Pons (tissue), 1 donor: ENCODE results near the gene MYO16.
"Not testable (repeated sequence)": the region's sequence is repeated elsewhere in the genome, so short reads cannot be mapped to it uniquely, and the experiment has no call there.

ENCODE experiments used
- DNase-seq: peaks from one replicate; pipeline ENCODE4 v3.0.0-alpha.2; 2016; ENCODE audit warnings: low spot score

Gene MYO16

GRCh38 chr13:109074436-109074835 is 445.0 kb downstream of the MYO16 start:
- DNase-seq: no peak

GRCh38 chr13:109074853-109075252 is 445.4 kb downstream of the MYO16 start:
- no peak for DNase-seq

- no peak for DNase-seq
Observed at GRCh38 chr13:109087916-109088623, 458.7 kb downstream of the MYO16 start.

- DNase-seq: no peak
Observed at GRCh38 chr13:109088624-109088917, 459.2 kb downstream of the MYO16 start.

DNA sequence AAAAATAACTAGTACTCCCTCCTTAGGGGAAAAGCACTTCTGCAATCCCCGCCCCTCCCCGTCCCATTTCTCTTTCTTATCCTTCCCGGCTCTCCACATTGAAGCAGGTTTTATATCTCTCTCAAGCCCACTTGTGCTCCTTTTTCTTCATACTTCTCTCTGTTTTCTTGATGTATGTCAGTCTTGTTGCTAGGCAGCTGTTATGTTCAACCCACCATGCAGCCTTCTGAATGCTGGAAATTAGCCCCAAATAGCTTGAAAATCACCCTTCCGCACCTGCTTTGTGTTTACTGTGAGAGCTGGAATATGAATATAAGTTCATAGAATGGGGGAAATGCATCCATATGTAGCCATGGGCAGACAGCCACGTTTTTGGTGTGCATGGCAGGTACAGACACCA is 461.4 kb downstream of the MYO16 start:
- no peak for DNase-seq

DNA sequence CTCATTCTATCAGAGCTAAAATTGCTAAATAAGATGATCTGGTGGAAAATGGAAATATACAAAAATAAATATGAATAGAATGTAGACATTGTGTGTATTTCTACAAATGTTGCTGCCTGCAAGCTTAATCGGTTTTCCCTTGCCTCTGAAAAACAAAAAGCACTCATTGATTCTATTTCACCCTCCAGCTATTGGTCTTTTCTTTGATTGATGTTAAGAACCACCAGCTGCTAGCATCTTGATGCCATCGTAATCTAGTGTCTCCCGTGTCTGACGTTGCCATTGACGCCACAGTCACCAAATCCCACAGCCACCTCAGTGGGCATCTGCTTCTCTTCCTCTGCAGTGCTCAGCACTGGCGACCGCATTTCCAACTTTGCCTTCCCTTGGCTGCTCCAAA is 461.8 kb downstream of the MYO16 start:
- DNase-seq: no peak

- not testable (repeated sequence) for DNase-seq
Observed at GRCh38 chr13:109092186-109092585, 462.8 kb downstream of the MYO16 start.

DNA sequence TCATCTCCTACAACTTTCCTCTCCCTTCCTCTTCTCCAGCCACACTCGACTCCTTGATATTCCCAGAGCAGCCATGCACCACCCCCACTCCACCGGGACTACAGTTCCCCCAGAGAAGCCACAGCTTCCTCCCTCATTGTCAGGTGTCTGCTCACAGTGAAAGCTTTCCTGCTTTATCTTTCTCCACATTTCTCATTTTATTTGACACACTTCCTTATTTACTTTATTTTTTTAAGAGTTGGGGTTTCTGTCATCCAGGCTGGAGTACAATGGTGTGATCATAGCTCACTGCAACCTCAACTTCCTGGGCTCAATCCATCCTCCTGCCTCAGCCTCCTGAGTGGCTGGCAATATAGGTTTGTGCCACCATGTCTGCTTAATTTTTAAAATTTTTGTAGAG is 464.6 kb downstream of the MYO16 start:
- DNase-seq: no peak

GRCh38 chr13:109095126-109095525 is 465.7 kb downstream of the MYO16 start:
- no peak for DNase-seq

GRCh38 chr13:109096101-109096500 is 466.7 kb downstream of the MYO16 start:
- DNase-seq: no peak

GRCh38 chr13:109100705-109101304 is 471.4 kb downstream of the MYO16 start:
- no peak for DNase-seq

DNA sequence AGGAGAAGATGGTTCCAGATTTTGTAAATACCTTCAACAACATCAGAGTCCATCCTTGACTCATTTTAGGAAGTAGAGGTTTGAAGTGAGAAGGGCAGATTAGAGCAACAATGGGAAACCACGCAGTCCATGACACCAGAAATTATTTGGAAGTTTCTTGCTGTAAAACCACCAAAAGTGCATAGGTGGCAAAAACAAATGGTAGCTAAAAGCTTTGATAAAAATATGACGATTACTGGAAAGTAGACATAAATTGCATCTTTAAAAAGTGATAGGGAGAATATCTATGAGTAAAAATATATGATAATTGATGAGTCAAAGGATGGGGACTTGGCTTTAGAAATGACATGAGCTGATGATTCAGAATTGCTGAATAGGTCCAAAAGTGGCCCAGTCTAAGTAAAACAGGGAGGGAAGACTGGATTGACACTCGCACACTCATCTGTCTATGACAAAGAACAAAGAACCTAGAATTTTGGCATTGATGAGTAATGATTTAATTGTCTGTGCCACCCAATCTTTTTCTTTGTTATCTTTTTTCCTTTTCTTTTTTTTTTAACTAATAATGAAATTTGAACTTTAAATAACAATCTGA is 472.2 kb downstream of the MYO16 start:
- no peak for DNase-seq

DNA sequence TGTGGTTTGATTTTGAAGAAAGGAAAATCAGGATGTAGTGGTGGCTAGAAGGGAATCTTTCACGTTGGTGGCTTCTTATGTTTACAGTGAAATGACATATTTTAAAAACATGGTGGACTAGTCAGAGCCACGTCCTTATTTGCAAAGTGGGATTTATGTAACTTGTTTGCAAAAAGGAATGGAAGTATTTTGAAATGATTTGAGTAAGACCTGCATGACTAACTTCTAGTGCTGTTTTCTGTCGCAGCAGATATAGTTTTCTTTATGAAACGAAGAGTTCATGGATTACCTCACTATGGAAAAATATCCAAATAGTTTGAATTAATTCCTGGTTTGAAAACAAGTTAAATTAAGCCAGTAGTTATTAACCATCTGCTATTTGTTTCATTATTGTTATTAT is 476.5 kb downstream of the MYO16 start:
- DNase-seq: no peak

DNA sequence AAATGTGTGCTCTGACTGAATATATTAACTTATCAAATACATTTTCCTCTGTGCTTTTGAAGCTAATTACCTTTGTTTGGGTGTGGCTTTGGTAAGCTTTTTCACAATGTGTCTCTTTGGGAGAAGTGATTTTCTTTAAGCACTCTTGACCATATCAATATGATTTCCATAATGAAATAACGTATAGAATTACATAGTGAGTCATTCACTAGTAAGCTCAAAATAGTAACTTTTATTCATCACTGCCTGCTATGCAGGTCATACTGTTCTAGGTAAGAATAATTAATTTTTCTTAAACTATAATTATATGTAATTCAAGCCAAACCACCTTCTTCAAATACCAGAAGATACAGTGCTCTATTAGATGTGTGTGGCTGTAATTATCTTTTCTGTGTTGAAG is 480.7 kb downstream of the MYO16 start:
- no peak for DNase-seq

GRCh38 chr13:109111141-109111540 is 481.7 kb downstream of the MYO16 start:
- no peak for DNase-seq

DNA sequence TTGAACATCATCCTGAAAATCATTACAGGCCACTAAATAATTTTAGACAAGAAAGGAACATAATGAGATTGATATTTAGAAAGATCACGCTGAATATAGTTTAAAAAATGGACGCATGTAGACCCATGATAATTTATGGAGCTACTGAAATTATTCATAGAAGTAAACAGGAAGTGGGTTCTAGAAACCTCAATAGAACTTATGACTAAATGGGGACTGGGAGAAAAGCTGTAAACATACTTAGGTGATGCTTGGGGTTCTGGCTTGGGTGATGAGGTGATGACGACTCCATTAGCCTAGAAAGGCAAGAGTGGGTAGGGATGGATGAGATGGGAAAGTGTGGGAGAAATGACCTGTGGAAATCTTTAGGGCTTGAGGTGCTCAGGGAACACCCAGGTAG is 484.0 kb downstream of the MYO16 start:
- no peak for DNase-seq

- DNase-seq: no peak
Observed at GRCh38 chr13:109114162-109114561, 484.8 kb downstream of the MYO16 start.

- no peak for DNase-seq
Observed at GRCh38 chr13:109114991-109115390, 485.6 kb downstream of the MYO16 start.

- peak; percentile 10 for DNase-seq
Observed at GRCh38 chr13:109118521-109118920, 489.1 kb downstream of the MYO16 start.

GRCh38 chr13:109119896-109120295 is 490.5 kb downstream of the MYO16 start:
- no peak for DNase-seq

- no peak for DNase-seq
Observed at GRCh38 chr13:109121826-109122225, 492.4 kb downstream of the MYO16 start.

DNA sequence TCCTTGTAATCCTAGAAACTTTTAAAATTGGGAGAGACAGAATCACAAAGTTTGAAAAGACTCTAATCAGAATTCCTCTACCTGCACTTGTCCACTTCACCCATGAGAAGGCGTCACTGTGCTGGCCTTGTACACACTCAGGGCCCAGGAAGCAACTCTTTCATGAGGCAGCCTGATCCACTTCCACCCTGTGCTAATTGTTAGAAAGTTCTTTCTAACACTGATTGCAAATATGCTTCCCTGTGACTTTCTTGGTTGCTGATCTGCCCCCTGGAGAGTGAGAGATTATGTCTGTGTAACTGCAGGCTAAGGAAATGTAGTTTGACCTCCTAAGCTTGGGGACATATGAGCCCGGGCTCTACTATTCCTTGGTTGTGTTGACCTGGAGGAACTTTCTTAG is 494.6 kb downstream of the MYO16 start:
- no peak for DNase-seq

DNA sequence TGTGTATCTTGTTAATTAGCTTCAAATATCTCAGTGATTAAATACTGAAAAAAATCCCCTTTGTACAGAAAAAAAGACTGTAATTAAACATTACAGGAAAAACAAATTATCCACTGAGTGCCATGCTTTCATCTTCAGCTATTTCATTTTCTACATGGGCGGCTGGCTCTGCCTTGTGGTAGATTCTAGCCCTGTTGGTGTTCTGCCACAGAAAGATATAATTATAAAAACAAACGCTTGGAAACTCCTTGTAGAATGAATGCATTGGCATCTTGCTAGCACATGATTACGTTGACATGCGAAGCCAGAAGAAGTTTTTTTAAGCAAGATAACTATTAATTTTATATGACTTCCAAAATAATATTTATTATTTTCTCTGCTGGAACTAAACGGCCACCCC is 496.8 kb downstream of the MYO16 start:
- DNase-seq: no peak
